NT2/D1 (cell line): ENCODE data around the gene KRTAP5-3.
A peak's percentile ranks its signal among the peaks of the same experiment; 100 is the strongest.

ENCODE experiments used
- DNase-seq: peaks from one replicate; pipeline ENCODE4 v3.0.0-alpha.2; 2011; ENCODE audit warnings: low read depth, low spot score
- H3K27me3 ChIP-seq: 2 replicates; pipeline ENCODE4 v1.6.0; 2011; ENCODE audit warnings: mild to moderate bottlenecking; ENCODE audit not compliant: insufficient read length, insufficient read depth
- H3K36me3 ChIP-seq: 2 replicates; pipeline ENCODE4 v1.6.1; 2011; ENCODE audit warnings: mild to moderate bottlenecking, low read length, mixed read lengths; ENCODE audit not compliant: insufficient read depth, insufficient read length
- H3K4me1 ChIP-seq: 2 replicates; pipeline ENCODE4 v1.5.1; 2011; ENCODE audit not compliant: insufficient read depth, insufficient read length
- H3K4me3 ChIP-seq: 2 replicates; pipeline ENCODE4 v1.5.1; 2011; ENCODE audit warnings: low read depth; ENCODE audit not compliant: insufficient read length
- H3K9ac ChIP-seq: 2 replicates; pipeline ENCODE4 v1.6.0; 2011; ENCODE audit warnings: low read depth; ENCODE audit not compliant: insufficient read length
- H3K9me3 ChIP-seq: 2 replicates; pipeline ENCODE4 v1.5.1; 2011; ENCODE audit warnings: mild to moderate bottlenecking, low read length; ENCODE audit not compliant: insufficient read depth
- SUZ12 ChIP-seq: IDR thresholded peaks from 2 replicates; pipeline ENCODE4 v1.6.1; 2011; ENCODE audit not compliant: insufficient read length, insufficient read depth; ENCODE audit errors: extremely low read depth
- YY1 ChIP-seq: IDR thresholded peaks from 2 replicates; pipeline ENCODE4 v1.6.1; 2011; ENCODE audit not compliant: insufficient read length, insufficient read depth
- ZNF274 ChIP-seq: IDR thresholded peaks from 2 replicates; pipeline ENCODE4 v1.6.1; 2011; ENCODE audit warnings: mild to moderate bottlenecking, low read depth, low read length

Gene KRTAP5-3

DNA sequence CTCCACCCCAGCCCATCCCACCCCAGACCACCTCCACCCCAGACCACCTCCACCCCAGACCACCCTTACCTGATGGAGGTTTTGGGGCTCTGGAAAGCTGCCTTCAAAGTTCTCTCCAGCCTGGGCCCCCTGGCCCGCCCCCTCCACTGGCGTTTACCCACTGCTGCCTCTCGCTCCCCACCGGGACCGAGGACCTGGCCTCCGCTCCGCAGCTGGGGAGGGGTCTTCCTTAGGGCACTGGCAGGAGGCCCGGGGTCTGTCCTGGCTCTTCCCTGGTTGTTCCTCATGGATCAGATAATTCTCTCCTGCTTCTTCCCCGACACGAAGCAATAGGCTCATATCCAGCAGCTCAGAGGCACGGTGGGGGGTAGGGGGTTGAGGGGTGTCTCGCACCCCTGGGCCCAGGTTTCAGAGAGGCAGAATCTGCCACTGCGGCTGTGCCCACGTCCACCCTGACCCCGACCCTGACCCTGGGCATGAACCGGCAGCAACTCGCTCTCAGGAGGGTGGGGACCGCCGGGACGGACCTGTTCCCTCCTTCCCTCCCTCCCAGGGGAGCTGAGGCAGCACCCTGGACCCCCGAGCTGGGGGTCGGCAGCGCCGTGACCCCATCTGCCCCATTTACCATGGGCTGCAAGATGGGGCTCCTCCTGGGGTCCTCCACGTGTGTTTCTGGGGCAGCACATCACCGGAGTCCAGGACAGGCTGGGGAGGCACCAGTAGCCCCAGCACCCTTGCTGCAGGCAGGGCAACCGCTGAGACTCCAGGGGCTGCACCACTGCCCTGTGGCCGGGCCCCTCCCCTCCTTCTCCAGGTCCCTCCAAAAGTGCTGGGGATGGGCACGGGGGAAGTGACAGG, 34.3 kb upstream of the KRTAP5-3 start:
- Histone ChIP-seq H3K4me1 (no peaks in the 10 kb centered on the region), H3K27me3 (peaks cover 7% of the 10 kb centered on the region), H3K9me3 (no peaks in the 10 kb centered on the region), H3K36me3 (no peaks in the 10 kb centered on the region), H3K9ac (no peak overlapping the region), H3K4me3 (no peak overlapping the region)
- no peak for DNase-seq
- no peak for TF ChIP-seq SUZ12
- TF ChIP-seq YY1, result no peak
- TF ChIP-seq ZNF274, result no peak

GRCh38 chr11:1641096-1641495, 32.8 kb upstream of the KRTAP5-3 start:
- Histone ChIP-seq H3K9me3 (no peaks in the 10 kb centered on the region), H3K4me3 (no peak overlapping the region), H3K36me3 (no peaks in the 10 kb centered on the region), H3K27me3 (peaks cover 7% of the 10 kb centered on the region), H3K4me1 (no peaks in the 10 kb centered on the region), H3K9ac (no peak overlapping the region)
- no peak for DNase-seq
- no peak for TF ChIP-seq SUZ12
- no peak for TF ChIP-seq YY1
- no peak for TF ChIP-seq ZNF274

GRCh38 chr11:1640076-1640946, 32.0 kb upstream of the KRTAP5-3 start:
- Histone ChIP-seq H3K4me3 (no peak overlapping the region), H3K27me3 (peaks cover 7% of the 10 kb centered on the region), H3K36me3 (no peaks in the 10 kb centered on the region), H3K9me3 (no peaks in the 10 kb centered on the region), H3K9ac (no peak overlapping the region), H3K4me1 (no peaks in the 10 kb centered on the region)
- TF ChIP-seq YY1, result no peak
- TF ChIP-seq SUZ12, result no peak
- TF ChIP-seq ZNF274, result no peak
- DNase-seq, result peak; percentile 25

DNA sequence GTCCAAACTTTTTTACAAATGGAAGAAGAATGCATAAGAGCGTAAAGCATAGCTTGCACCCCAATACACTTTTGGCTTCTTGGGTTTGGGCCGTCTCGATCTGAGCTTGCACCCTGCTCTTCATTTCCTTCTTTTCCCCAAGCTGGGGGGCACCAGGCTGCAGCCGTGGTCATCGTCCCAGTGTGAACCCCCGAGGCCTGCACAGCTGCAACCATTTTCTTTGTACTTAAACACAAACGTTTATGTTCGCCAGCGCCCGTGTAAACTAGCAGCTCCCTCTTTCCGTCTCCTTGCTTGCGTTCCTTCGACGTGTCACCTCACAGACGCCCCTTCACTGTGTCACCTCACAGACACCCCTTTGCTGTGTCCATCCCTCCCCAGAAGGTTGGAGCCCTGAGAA, 31.4 kb upstream of the KRTAP5-3 start:
- H3K9ac ChIP-seq, result no peak overlapping the region
- TF ChIP-seq ZNF274 (no peak), SUZ12 (no peak), YY1 (no peak)
- H3K9me3 ChIP-seq, result no peaks in the 10 kb centered on the region
- peaks cover 7% of the 10 kb centered on the region for H3K27me3 ChIP-seq
- no peak overlapping the region for H3K4me3 ChIP-seq
- no peaks in the 10 kb centered on the region for H3K4me1 ChIP-seq
- DNase-seq, result no peak
- no peaks in the 10 kb centered on the region for H3K36me3 ChIP-seq

GRCh38 chr11:1639102-1639620, 30.9 kb upstream of the KRTAP5-3 start:
- H3K27me3 ChIP-seq, result peaks cover 7% of the 10 kb centered on the region
- H3K4me1 ChIP-seq, result no peaks in the 10 kb centered on the region
- no peaks in the 10 kb centered on the region for H3K9me3 ChIP-seq
- no peak overlapping the region for H3K4me3 ChIP-seq
- TF ChIP-seq YY1 (no peak), SUZ12 (no peak), ZNF274 (no peak)
- no peaks in the 10 kb centered on the region for H3K36me3 ChIP-seq
- H3K9ac ChIP-seq, result no peak overlapping the region
- DNase-seq, result no peak

DNA sequence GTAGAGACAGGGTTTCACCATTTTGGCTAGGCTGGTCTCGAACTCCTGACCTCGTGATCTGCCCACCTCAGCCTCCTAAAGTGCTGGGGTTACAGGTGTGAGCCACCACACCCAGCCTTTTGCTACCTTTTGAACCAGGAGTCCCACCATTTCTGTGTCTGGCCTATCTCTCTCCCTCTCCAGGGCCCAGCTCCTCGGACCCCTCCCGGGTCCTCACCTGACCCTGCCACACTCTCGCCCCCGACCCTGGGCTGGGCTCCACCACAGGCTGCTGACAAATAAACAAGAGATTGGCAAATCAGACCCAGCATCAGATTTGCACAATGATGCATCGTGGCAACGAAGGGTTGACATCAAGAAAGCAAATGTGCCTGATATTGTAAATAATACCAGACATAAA, 30.1 kb upstream of the KRTAP5-3 start:
- H3K4me3 ChIP-seq, result no peak overlapping the region
- H3K4me1 ChIP-seq, result no peaks in the 10 kb centered on the region
- no peaks in the 10 kb centered on the region for H3K36me3 ChIP-seq
- peaks cover 7% of the 10 kb centered on the region for H3K27me3 ChIP-seq
- no peak for TF ChIP-seq ZNF274
- TF ChIP-seq SUZ12, result no peak
- TF ChIP-seq YY1, result no peak
- no peaks in the 10 kb centered on the region for H3K9me3 ChIP-seq
- no peak for DNase-seq
- no peak overlapping the region for H3K9ac ChIP-seq

DNA sequence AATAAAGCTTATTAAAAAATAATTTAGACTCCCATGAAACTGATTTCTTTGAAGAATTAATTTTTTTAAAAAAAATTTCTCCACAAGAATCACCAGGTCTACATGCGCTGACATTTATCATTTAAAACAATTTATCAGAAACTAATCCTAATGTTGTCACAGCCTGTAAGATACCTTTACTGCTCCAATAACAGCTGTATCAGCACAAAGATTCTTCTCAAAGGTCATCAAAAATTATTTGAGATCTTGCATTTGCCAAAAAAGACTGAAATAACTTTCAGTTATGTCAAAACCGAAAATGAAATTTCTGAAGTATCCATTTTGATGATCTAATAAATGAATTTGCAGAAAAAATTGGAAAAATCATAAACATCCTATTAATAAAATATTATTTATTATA, 29.4 kb upstream of the KRTAP5-3 start:
- peaks cover 7% of the 10 kb centered on the region for H3K27me3 ChIP-seq
- no peak overlapping the region for H3K9ac ChIP-seq
- no peaks in the 10 kb centered on the region for H3K4me1 ChIP-seq
- H3K36me3 ChIP-seq, result no peaks in the 10 kb centered on the region
- H3K4me3 ChIP-seq, result no peak overlapping the region
- TF ChIP-seq SUZ12 (no peak), ZNF274 (no peak), YY1 (no peak)
- no peaks in the 10 kb centered on the region for H3K9me3 ChIP-seq
- no peak for DNase-seq
